Activated CD4-positive, alpha-beta T cell treated with anti-CD3 and anti-CD28 coated beads, Interleukin-2, Interleukin-4, amounts not matched to agents 100 ng/mL and 50 ng/mL, durations not matched to agents 16 hours and 8 hours (primary cell): ENCODE results near the gene SLC4A5.
"Not testable (repeated sequence)": the region's sequence is repeated elsewhere in the genome, so short reads cannot be mapped to it uniquely, and the experiment has no call there.

Experiments used
- DNase-seq: peaks from one replicate; pipeline ENCODE4 v3.0.0-alpha.2; 2020; ENCODE audit warnings: low spot score

The SLC4A5 gene

GRCh38 chr2:74364533-74365505 lies 21.6 kb upstream of the SLC4A5 start:
- no peak for DNase-seq

DNA sequence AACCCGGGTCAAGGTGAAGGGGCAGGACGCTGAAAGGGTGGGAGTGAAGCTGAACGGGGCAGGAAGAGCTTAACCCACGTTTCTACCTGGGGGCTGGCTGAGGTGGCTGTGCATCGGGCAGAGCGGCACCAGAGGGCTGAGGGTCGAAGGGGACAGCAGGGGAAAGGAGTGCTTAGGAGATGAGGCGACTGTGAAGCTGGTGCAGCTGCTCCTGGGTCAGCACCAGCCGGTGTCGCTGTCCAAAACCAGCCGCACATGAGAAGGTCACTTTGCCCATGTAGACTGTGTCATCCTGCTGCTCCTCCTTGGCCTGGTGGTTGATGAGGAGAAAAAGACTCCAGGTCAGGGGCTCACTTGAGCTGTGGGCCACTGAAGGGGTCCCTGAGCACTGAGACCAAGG lies 18.1 kb upstream of the SLC4A5 start:
- DNase-seq: no peak

- DNase-seq: no peak
These were observed 14.4 kb upstream of the SLC4A5 start for GRCh38 chr2:74357627-74358026.

- DNase-seq: no peak
These were observed 6.7 kb upstream of the SLC4A5 start for GRCh38 chr2:74349889-74350288.

GRCh38 chr2:74347742-74348141 lies 4.5 kb upstream of the SLC4A5 start:
- DNase-seq: no peak

DNA sequence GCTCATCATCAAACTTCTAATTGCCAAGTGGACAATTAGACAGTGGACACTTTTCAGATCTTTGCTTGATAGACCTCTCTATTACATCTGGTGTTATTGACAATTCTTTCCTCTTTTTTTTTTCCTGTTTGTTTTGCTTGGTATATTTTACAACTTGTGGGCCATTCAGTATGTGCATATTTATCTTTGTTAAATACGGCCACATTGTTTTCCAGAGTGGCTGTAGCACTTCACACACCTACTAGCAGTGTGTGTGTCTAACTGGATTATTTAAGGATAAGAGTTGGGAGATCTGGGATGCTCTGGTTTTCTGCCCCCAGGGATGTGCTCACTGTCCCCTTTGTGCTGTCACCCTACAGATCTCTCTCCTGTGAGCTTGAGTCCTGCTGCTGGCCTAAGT lies 4.1 kb upstream of the SLC4A5 start:
- DNase-seq: no peak

GRCh38 chr2:74345272-74345943 lies 2.2 kb upstream of the SLC4A5 start:
- DNase-seq: no peak

GRCh38 chr2:74336227-74336626 lies 7.0 kb downstream of the SLC4A5 start:
- DNase-seq: not testable (repeated sequence)

DNA sequence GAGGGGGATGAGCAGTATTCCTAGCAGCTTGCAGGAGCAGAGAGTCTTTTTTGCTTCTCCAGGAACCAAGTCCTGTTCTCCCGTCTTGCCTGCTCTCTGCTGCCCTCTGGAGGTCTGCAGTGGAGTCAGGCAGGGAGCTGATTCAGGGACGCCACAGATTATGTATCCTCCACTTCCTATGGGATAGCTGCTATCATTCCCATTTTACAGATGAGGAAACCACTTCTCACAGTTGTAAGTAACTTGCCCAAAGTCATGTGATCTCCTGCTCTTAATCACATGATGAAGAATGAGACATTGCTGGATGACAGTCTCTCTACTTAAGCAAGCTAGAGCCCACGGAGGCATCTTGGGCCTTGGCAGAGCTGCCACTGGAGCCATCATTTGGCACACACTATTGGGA lies 8.3 kb downstream of the SLC4A5 start:
- peak; percentile 65 for DNase-seq

DNA sequence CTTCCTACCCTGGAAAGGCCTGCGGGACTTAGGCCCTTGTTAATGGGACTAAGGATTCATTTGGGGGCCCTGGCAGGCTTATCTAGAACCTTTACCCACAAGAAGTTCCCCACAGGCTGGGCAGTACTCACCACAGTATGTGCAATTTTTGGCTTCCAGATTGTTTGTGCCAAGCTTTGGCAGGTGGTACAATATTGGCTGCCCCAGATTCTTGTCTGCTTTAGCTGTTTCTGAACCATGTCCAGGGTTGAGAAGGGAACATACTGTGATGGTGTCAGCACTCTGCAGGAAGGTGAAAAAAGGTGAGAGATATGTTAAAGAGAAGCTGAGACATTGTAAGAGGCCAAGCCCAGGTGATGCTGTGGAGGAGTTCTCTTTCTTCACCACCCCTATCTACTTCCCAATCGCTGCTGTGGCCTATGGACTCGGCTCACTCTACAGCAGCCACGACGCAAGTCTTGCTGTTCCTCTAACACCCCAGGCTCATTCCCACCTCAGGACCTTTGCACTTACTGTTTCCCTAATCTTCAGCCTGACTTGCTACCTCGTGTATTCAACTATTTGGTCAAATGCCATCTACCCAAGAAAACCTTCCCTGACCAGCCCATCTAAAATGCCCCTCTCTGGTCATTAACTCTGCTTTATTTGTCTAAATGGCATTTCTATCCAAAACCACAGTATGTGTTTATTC lies 9.2 kb downstream of the SLC4A5 start:
- DNase-seq: no peak

DNA sequence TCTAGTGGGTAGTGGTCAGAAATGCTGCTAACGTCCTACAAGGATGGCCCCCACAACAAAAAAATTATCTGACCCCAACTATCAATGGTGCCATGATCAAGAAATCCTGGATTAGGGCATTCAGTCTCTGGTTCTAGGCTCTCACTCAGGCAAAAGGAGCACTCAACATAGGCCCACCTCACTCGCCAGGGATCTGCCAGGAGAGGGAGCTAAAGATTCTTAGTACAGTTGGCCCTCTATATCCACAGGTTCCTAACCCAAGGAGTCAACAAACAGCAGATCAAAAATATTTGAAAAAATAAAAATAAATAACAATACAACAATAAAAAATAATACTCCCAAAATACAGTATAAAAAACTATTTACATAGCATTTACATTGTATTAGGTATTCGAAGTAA lies 10.0 kb downstream of the SLC4A5 start:
- peak; percentile 22 for DNase-seq

- DNase-seq: no peak
These were observed 10.6 kb downstream of the SLC4A5 start for GRCh38 chr2:74332550-74333174.

DNA sequence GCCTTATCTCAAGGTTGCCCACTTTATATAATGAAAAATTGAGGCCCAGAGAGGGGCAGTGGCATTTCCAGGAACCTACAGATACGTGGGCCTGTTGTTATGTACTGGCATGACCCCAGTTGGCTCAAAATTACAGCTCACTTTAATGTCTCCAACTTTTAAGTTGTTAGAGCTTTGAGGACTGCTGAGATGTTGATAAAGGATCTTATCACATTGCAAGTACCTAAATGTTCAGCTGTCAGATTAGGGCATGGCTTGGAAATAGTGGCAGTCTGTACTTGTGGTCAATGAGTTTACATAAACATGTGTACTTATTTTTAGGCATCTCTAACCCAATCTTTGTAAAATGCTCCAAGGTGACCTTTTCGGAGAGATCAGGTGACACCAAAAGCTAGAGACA lies 14.6 kb downstream of the SLC4A5 start:
- DNase-seq: no peak

- no peak for DNase-seq
These were observed 15.1 kb downstream of the SLC4A5 start for GRCh38 chr2:74328074-74328473.

- DNase-seq: no peak
These were observed 15.6 kb downstream of the SLC4A5 start for GRCh38 chr2:74327627-74328026.

DNA sequence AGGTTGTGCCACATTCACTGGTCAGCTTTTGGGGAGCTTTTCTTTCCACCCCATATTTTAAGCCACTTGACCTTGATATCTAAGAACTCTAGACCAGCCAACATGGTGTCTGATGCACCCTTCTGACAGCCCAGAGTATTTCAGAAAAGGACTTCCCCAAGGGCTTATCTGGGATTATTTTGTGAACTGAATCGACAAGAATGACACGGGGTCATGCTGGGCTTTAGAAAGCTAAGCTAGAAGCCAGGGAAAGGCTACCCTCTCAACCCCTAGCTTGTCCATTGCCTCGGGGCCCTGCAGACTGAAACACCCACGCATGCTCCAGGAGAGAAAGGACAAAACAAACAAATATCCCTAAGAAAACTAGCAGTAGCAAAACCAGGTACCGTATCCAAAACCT lies 16.0 kb downstream of the SLC4A5 start:
- DNase-seq: no peak

GRCh38 chr2:74325815-74326214 lies 17.4 kb downstream of the SLC4A5 start:
- no peak for DNase-seq

DNA sequence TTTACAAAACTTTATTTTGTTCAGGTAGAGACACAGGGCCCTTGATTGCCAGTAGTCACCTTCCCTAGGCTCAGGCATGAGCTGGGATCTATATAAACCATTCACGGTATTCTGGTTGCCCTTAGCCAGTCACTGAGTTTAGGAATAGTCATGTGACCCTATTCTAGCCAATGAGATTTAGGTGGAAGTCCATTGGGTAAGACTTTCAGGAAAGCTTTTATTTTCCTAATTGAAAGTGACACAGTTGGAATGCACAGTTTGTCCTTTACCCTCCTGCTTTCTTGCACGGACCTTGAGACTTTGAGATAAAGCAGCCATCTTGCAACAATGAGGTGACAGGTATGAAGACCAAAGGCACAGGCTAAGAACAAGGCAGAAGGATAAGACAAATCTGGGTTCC lies 21.5 kb downstream of the SLC4A5 start:
- DNase-seq: no peak

DNA sequence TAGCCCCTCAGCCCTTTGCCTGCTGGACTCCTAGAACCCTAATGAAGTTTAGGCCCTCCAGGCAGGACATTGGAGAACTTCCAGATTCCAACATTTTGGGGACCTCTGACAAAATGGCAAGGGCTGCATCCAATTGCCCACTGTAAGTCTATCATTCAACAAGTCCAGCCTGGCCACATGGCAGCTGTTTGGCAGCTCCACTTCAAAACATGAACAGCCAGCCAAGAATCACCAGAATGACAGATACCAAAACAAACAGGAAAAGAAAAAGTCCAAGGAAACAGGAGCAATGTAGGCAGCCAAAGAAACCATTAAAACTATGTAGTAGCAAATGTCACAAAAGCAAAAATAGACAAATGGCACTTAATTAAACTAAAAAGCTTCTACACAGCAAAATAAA lies 25.5 kb downstream of the SLC4A5 start:
- no peak for DNase-seq

GRCh38 chr2:74316627-74317295 lies 26.5 kb downstream of the SLC4A5 start:
- no peak for DNase-seq

- no peak for DNase-seq
These were observed 29.1 kb downstream of the SLC4A5 start for GRCh38 chr2:74314107-74314506.

DNA sequence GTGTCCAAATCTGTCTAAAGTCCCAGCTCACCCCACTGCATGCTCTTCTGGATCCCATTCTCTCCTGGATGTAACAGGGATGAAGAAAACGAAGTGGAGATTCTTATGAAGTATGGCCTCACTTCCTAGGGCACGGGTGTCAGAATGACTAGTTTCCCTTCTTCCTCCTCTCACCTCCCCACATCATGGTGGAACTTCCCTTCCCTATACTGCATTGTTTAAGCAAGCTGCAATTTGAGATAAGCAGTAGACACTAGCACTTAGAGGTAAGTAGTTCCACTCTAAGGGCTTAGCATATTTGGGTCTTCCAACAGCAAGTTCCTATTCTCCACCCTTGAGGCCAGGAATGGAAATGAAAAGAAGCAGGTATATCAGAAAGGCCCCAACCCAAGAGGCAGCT lies 29.7 kb downstream of the SLC4A5 start:
- DNase-seq: no peak
